H1 (cell line): ENCODE results near the gene ZNF597. TPM values are rescaled to one million over a fixed set of nuclear protein-coding genes. Genes with fewer than 3 reads are reported as not detected.

Experiments
- CTCF ChIA-PET: fragments of 300-600 bp; sonication (Branson Sonifier 250); formaldehyde crosslinking; loops from one replicate; lab custom pipeline; 2021; ENCODE audit not compliant: partially characterized antibody; lab: Charles Lee
- POLR2A ChIA-PET: fragments of 300-600 bp; sonication (Branson Sonifier 250); formaldehyde crosslinking; loops from one replicate; lab custom pipeline; 2021; ENCODE audit warnings: inconsistent platforms; ENCODE audit not compliant: partially characterized antibody; lab: Charles Lee
- DNase-seq, 2 experiments: peaks; one replicate each; pipeline versions ENCODE4 v3.0.0 to v3.0.0-alpha.2; 2010 to 2022; ENCODE audit warnings: low spot score in 2 of 2, low read depth in 1 of 2, mixed read lengths in 1 of 2
- FAIRE-seq: peaks from 2 replicates; lab custom pipeline; 2011; peaks lifted over from hg19 to GRCh38; lab: Jason Lieb, UNC
- H2AFZ ChIP-seq: 2 replicates; pipeline ENCODE4 v1.8.1; 2012; ENCODE audit warnings: low read length, inconsistent platforms
- H2AK5ac ChIP-seq: 2 replicates; pipeline ENCODE4 v1.6.1; 2013; ENCODE audit warnings: low read depth, low read length
- H2BK120ac ChIP-seq: replicated peaks from 2 replicates; pipeline ENCODE3; 2013; ENCODE audit warnings: low read depth, low read length, inconsistent platforms
- H2BK12ac ChIP-seq: 2 replicates; pipeline ENCODE4 v1.6.1; 2013; ENCODE audit warnings: low read depth, low read length
- H2BK15ac ChIP-seq: 2 replicates; pipeline ENCODE4 v1.6.1; 2013; ENCODE audit warnings: low read length
- H2BK20ac ChIP-seq: 2 replicates; pipeline ENCODE4 v1.6.1; 2013; ENCODE audit warnings: low read length
- H2BK5ac ChIP-seq: 2 replicates; pipeline ENCODE4 v1.6.1; 2013; ENCODE audit warnings: low read depth, low read length
- H3K14ac ChIP-seq: 2 replicates; pipeline ENCODE4 v1.6.1; 2013; ENCODE audit warnings: inconsistent platforms; ENCODE audit not compliant: insufficient read length
- H3K18ac ChIP-seq: 2 replicates; pipeline ENCODE4 v1.6.1; 2013; ENCODE audit warnings: low read length; ENCODE audit errors: extremely low read depth
- H3K23ac ChIP-seq: 2 replicates; pipeline ENCODE4 v1.6.1; 2013; ENCODE audit warnings: inconsistent platforms; ENCODE audit not compliant: insufficient read length
- H3K23me2 ChIP-seq: 2 replicates; pipeline ENCODE4 v1.6.1; 2013; ENCODE audit warnings: low read depth, low read length
- H3K27ac ChIP-seq: 2 replicates; pipeline ENCODE4 v1.6.1; 2011; ENCODE audit warnings: low read depth, low read length, inconsistent platforms
- H3K27me3 ChIP-seq, 4 experiments: replicated peaks in 1 of 4; 1 replicate in 1 of 4; 2 replicates in 3 of 4; pipeline versions ENCODE4 v1.6.1 to v1.8.1; 2011 to 2013; ENCODE audit warnings: low read length in 3 of 4, mild to moderate bottlenecking in 3 of 4, inconsistent platforms in 2 of 4, mixed read lengths in 2 of 4, moderate library complexity in 1 of 4; ENCODE audit not compliant: control insufficient read depth in 3 of 4, insufficient read depth in 3 of 4; ENCODE audit errors: extremely low read depth in 1 of 4
- H3K36me3 ChIP-seq, 4 experiments: 2 replicates each; pipeline versions ENCODE4 v1.6.1 to v1.8.1; 2011 to 2013; ENCODE audit warnings: mild to moderate bottlenecking in 4 of 4, low read length in 3 of 4, moderate library complexity in 2 of 4, control low read depth in 1 of 4, inconsistent platforms in 1 of 4; ENCODE audit not compliant: insufficient read depth in 4 of 4, control insufficient read depth in 2 of 4
- H3K4ac ChIP-seq: replicated peaks from 2 replicates; pipeline ENCODE3; 2013; ENCODE audit warnings: low read length, low read depth, mixed read lengths, inconsistent platforms; ENCODE audit not compliant: insufficient read length
- H3K4me1 ChIP-seq, 4 experiments: replicated peaks in 1 of 4; 1 replicate in 1 of 4; 2 replicates in 3 of 4; pipeline versions ENCODE4 v1.6.1 to v1.8.1; 2011 to 2013; ENCODE audit warnings: low read length in 3 of 4, inconsistent platforms in 2 of 4, mixed read lengths in 1 of 4; ENCODE audit not compliant: insufficient read depth in 4 of 4, control insufficient read depth in 3 of 4
- H3K4me2 ChIP-seq, 2 experiments: 2 replicates each; pipeline versions ENCODE4 v1.6.1 to v1.8.1; 2011 to 2013; ENCODE audit warnings: low read depth in 2 of 2, low read length in 2 of 2, control low read depth in 1 of 2, inconsistent platforms in 1 of 2, mild to moderate bottlenecking in 1 of 2; ENCODE audit not compliant: insufficient read depth in 1 of 2
- H3K4me3 ChIP-seq, 4 experiments: fragments of 200-600, 300-600 bp in 1 of 4; sonication (generic), shearing (Covaris generic), sonication (Bioruptor Twin) in 1 of 4; 2 replicates each; pipeline versions ENCODE4 v1.5.1 to v1.8.1; 2011 to 2016; ENCODE audit warnings: low read length in 4 of 4, low read depth in 3 of 4, control low read depth in 2 of 4, inconsistent platforms in 2 of 4, mild to moderate bottlenecking in 2 of 4, mixed read lengths in 1 of 4, moderate library complexity in 1 of 4; ENCODE audit not compliant: insufficient read depth in 2 of 4; ENCODE audit errors: extremely low read depth in 1 of 4
- H3K56ac ChIP-seq: replicated peaks from 2 replicates; pipeline ENCODE3; 2013; ENCODE audit warnings: low read depth, mild to moderate bottlenecking, mixed read lengths, low read length, inconsistent platforms; ENCODE audit not compliant: insufficient read length
- H3K79me1 ChIP-seq: 2 replicates; pipeline ENCODE4 v1.6.1; 2013; ENCODE audit warnings: low read depth, low read length, control low read depth
- H3K79me2 ChIP-seq, 2 experiments: 2 replicates each; pipeline versions ENCODE4 v1.6.1 to v1.8.1; 2012 to 2013; ENCODE audit warnings: low read length in 2 of 2, mild to moderate bottlenecking in 2 of 2, inconsistent platforms in 1 of 2; ENCODE audit not compliant: insufficient read depth in 2 of 2, control insufficient read depth in 1 of 2
- H3K9ac ChIP-seq, 4 experiments: replicated peaks in 1 of 4; 1 replicate in 1 of 4; 2 replicates in 3 of 4; pipeline versions ENCODE4 v1.6.1 to v1.8.1; 2011 to 2013; ENCODE audit warnings: low read depth in 3 of 4, low read length in 3 of 4, control low read depth in 2 of 4, mild to moderate bottlenecking in 2 of 4, moderate library complexity in 2 of 4, inconsistent platforms in 1 of 4; ENCODE audit errors: extremely low read depth in 1 of 4
- H3K9me3 ChIP-seq, 2 experiments: 2 replicates each; pipeline versions ENCODE4 v1.6.1 to v1.8.1; 2012 to 2013; ENCODE audit warnings: mild to moderate bottlenecking in 2 of 2, moderate library complexity in 2 of 2, control low read depth in 1 of 2, inconsistent platforms in 1 of 2, low read depth in 1 of 2, low read length in 1 of 2, mixed read lengths in 1 of 2; ENCODE audit not compliant: insufficient read depth in 2 of 2
- H4K20me1 ChIP-seq, 2 experiments: replicated peaks in 1 of 2; 2 replicates each; pipeline versions ENCODE3 to v1.8.1; 2011 to 2013; ENCODE audit warnings: inconsistent platforms in 2 of 2, low read length in 2 of 2, mild to moderate bottlenecking in 1 of 2; ENCODE audit not compliant: insufficient read depth in 2 of 2, control insufficient read depth in 1 of 2
- H4K5ac ChIP-seq: 2 replicates; pipeline ENCODE4 v1.6.1; 2013; ENCODE audit warnings: low read length, low read depth, mixed read lengths, inconsistent platforms; ENCODE audit not compliant: insufficient read length
- H4K8ac ChIP-seq: 2 replicates; pipeline ENCODE4 v1.8.0; 2013; ENCODE audit warnings: mild to moderate bottlenecking, moderate library complexity, low read length, inconsistent platforms; ENCODE audit not compliant: insufficient read depth; ENCODE audit errors: extremely low read depth
- H4K91ac ChIP-seq: replicated peaks from 2 replicates; pipeline ENCODE3; 2013; ENCODE audit warnings: low read length, mixed read lengths, inconsistent platforms; ENCODE audit not compliant: insufficient read length
- CTCF ChIP-seq, 3 experiments: IDR thresholded peaks; 1 replicate in 2 of 3; 2 replicates in 1 of 3; pipeline versions ENCODE4 v1.5.1 to v1.6.1; 2011; ENCODE audit warnings: low read length in 3 of 3, mild to moderate bottlenecking in 3 of 3, inconsistent platforms in 2 of 3, low read depth in 1 of 3, moderate library complexity in 1 of 3; ENCODE audit not compliant: insufficient read depth in 1 of 3; ENCODE audit errors: control extremely low read depth in 1 of 3
- SIN3A ChIP-seq, 2 experiments: IDR thresholded peaks in 1 of 2; conservative IDR thresholded peaks in 1 of 2; 2 replicates each; pipeline ENCODE4 v1.6.1; 2011 to 2012; ENCODE audit warnings: low read length in 2 of 2, improper control_type of control experiment in 1 of 2, low read depth in 1 of 2, mild to moderate bottlenecking in 1 of 2
- WGBS, 2 experiments: shearing (Covaris generic) in 1 of 2; methylation state at CpG; one replicate each; pipeline versions ENCODE4 v1.1.6 to v1.1.7; 2013 to 2015; ENCODE audit warnings: low lambda C conversion rate in 2 of 2, mixed read lengths in 2 of 2, inconsistent platforms in 1 of 2, low coverage in 1 of 2, missing lambda C conversion rate in 1 of 2; ENCODE audit not compliant: insufficient replicate concordance in 2 of 2, insufficient coverage in 1 of 2, insufficient read length in 1 of 2; ENCODE audit errors: extremely low coverage in 1 of 2, missing lambda C conversion rate in 1 of 2; 5-methylcytosine and 5-hydroxymethylcytosine counted together
- polyA plus RNA-seq, 7 experiments: library from polyadenylated mRNA; depleted of rRNA in 3 of 7; stranded (reverse) in 5 of 7; unstranded in 2 of 7; fragments of >200 nt in 5 of 7; fragments of 200-250 nt in 2 of 7; gene quantifications; 1 replicate in 5 of 7; 2 replicates in 1 of 7; 4 replicates in 1 of 7; pipeline versions ENCODE4 v1.2.1 to v1.2.3, GENCODE V29; 2011 to 2013; ENCODE audit warnings: missing spikeins in 2 of 7, mixed read lengths in 2 of 7
- total RNA-seq: library from RNA; stranded (reverse); fragmentation: NEBNext Ultra II Directional; extraction: Animal tissue kit (Norgen Biotek cat#: 25700); gene quantifications from 2 replicates; pipeline ENCODE4 v1.2.1, GENCODE V29; 2021

Gene ZNF597
- total and polyA plus RNA-seq, 2 of the 8 experiments (the other 6 are each of a cell fraction or from before 2014, with no cell fraction given) = 0.68 to 2.6 TPM

- H3K14ac ChIP-seq = no peak overlapping the region
- H4K20me1 ChIP-seq = peaks cover 3 to 19% of the 10 kb centered on the region in 2 experiments
- no peaks in the 10 kb centered on the region for H3K27me3 ChIP-seq
- no peak overlapping the region for H3K4me3 ChIP-seq
- no peak overlapping the region for H2AFZ ChIP-seq
- H3K79me1 ChIP-seq = peaks cover 3% of the 10 kb centered on the region; the same call in 1 of the 2 replicates
- no peak overlapping the region for H3K9ac ChIP-seq
- no peak overlapping the region for H2BK15ac ChIP-seq
- H2AK5ac ChIP-seq = no peak overlapping the region
- H3K4me1 ChIP-seq = peaks cover 0 to 9% (median 2%) of the 10 kb centered on the region in 4 experiments; a peak in 3 of 7 replicates
- TF ChIP-seq CTCF (IDR thresholded peaks at IDR 0.05; ENCODE audit: control extremely low read depth in 1 of 3, insufficient read depth in 1 of 3, low read depth in 1 of 3, low read length in 3 of 3) = peak in 1 of 3 experiments; percentile 2; a peak in 1 of 4 replicates
- TF ChIP-seq SIN3A (conservative IDR thresholded peaks at IDR 0.05 in 1 of 2, IDR thresholded peaks at IDR 0.05 in 1 of 2; ENCODE audit: low read depth in 1 of 2, low read length in 2 of 2) = no peak
- no peak overlapping the region for H3K56ac ChIP-seq
- H3K36me3 ChIP-seq = peaks cover 5 to 30% (median 21%) of the 10 kb centered on the region in 4 experiments; a peak in 5 of 8 replicates
- H3K23ac ChIP-seq = no peak overlapping the region
- no peak overlapping the region for H2BK12ac ChIP-seq
- no peak overlapping the region; the same call in 1 of the 2 replicates for H4K8ac ChIP-seq
- 0 out of 2 replicates have a peak overlapping the region, but pooled peaks have one; percentile 12 for H3K27ac ChIP-seq
- ChIA-PET CTCF (interaction anchor here (6.7 kb wide), 1 partner anchor 15 kb away, joined by 27 read pairs; the partner anchor contains the start of gene C16orf90), POLR2A (no interaction called here)
- FAIRE-seq = no peak
- H3K23me2 ChIP-seq = no peaks in the 10 kb centered on the region
- no peak for DNase-seq
- H3K4ac ChIP-seq = no peak overlapping the region
- H3K79me2 ChIP-seq = peaks cover 0 to 12% of the 10 kb centered on the region in 2 experiments; a peak in 2 of 4 replicates
- 90% methylated on average over 23 of the region's 32 CpGs; no CpG with 5 or more reads in 1 of the 2 experiments for WGBS, 2 experiments
- H4K5ac ChIP-seq = no peak overlapping the region
- H4K91ac ChIP-seq = no peak overlapping the region
- peak overlapping the region; percentile 58; the same call in 1 of the 2 replicates for H2BK5ac ChIP-seq
- no peaks in the 10 kb centered on the region for H3K9me3 ChIP-seq
- H3K4me2 ChIP-seq = no peak overlapping the region
- no peak overlapping the region for H3K18ac ChIP-seq
- no peak overlapping the region for H2BK120ac ChIP-seq
- H2BK20ac ChIP-seq = no peak overlapping the region
Observed at GRCh38 chr16:3481696-3482658, 38.7 kb upstream of the ZNF597 start.
